ENCODE results near the gene AVP.
"Not testable (repeated sequence)": the region's sequence is repeated elsewhere in the genome, so short reads cannot be mapped to it uniquely, and the experiment has no call there.

AVP gene

DNA sequence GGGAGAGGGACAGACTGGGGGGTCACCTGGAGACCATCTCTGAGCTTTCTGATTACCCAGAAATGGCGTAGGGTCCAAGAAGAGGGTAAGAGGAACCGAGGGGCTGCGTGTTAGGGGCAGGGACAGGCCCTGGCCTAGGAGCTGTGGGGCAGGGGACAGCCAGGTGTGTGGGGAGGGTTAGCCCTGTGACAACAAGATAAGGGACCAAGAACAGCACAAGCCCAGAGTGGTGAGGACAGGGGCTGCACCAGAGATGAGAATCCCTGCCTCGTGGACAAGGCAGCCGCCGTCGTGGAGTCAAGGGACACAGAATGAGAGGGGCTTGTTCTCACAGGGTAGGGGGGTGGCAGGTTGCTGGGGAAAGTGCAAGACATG lies 449 bp upstream of the AVP start:
- no peak for DNase-seq (ENCODE audit: low read depth in 2 of 3, low spot score in 2 of 3)

GRCh38 chr20:3082955-3083952 lies 1.3 kb downstream of the AVP start:
- no peak for DNase-seq (ENCODE audit: low read depth in 2 of 3, low spot score in 2 of 3)

- no peak for DNase-seq (ENCODE audit: low read depth in 2 of 3, low spot score in 2 of 3)
Measured at GRCh38 chr20:3082306-3082951, 2.1 kb downstream of the AVP start.

DNA sequence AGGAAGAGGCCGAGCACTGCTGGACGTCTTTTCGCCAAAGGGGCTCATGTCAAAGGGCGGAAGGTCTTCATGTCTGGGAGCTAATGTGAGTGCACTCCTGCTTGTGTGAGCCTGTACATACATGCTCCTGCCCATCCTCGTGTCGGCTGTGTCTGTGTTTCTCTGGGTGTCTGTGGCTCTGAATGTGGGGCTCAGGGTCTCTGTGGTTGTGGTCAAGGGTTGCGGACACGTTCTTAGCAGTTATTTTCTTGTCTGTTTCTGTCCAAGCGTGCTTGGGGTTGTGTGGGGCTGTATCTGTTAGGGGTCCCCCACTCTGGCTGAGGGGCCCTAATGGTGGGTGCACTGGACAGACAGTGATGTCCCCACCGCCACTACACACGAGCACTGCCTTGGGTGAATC lies 2.9 kb downstream of the AVP start:
- no peak for DNase-seq (ENCODE audit: low read depth in 2 of 3, low spot score in 2 of 3)

- no peak for DNase-seq (ENCODE audit: low read depth in 2 of 3, low spot score in 2 of 3)
Measured at GRCh38 chr20:3080939-3081388, 3.6 kb downstream of the AVP start.

GRCh38 chr20:3077618-3078134 lies 6.8 kb downstream of the AVP start:
- no peak for DNase-seq (ENCODE audit: low read depth in 2 of 3, low spot score in 2 of 3)

DNA sequence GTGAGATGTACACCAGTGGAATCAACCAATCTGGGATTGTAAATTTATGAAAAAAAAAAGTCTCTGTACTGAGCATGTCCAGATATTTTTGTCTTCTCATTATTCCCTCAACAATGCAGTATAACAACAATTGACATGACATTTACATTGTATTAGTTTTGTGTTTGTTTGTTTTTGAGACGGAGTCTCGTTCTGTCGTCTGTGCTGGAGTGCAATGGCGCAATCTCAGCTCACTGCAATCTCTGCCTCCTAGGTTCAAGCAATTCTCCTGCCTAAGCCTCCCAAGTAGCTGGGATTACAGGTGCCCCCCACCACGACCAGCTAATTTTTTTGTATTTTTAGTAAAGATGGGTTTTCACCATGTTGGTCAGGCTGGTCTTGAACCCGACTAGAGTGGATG lies 9.2 kb downstream of the AVP start:
- DNase-seq (ENCODE audit: low read depth in 2 of 3, low spot score in 2 of 3), result not testable (repeated sequence)

DNA sequence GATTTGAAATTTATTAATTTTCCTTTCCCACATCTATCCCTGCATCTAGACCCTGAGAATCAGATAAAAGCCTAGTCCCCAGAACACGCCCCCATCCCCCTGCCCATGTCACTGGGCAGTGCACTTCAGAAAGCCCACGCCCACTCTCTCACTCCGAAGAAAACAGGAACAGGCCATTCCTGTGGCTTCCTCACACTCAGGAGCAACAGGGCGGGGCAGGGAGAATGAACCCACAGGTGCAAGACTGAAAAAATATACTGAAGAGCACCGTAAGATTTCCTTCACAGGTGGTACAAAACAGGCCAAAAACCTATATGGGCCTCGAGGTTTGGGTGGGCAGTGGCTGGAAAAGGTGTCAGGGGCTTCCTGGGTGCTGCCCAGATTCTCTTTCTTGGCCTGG lies 9.7 kb downstream of the AVP start:
- no peak for DNase-seq (ENCODE audit: low read depth in 2 of 3, low spot score in 2 of 3)

- not testable (repeated sequence) for DNase-seq (ENCODE audit: low read depth in 2 of 3, low spot score in 2 of 3)
Measured at GRCh38 chr20:3073251-3073643, 11.3 kb downstream of the AVP start.

- no peak for DNase-seq (ENCODE audit: low read depth in 2 of 3, low spot score in 2 of 3)
Measured at GRCh38 chr20:3072530-3073250, 11.8 kb downstream of the AVP start.

- DNase-seq (ENCODE audit: low read depth in 2 of 3, low spot score in 2 of 3), result no peak
Measured at GRCh38 chr20:3071610-3072529, 12.7 kb downstream of the AVP start, which contains the start of gene OXT. OXT (plus strand) TSS chr20:3071620; CDS start chr20:3071656, 36 bp downstream.

DNA sequence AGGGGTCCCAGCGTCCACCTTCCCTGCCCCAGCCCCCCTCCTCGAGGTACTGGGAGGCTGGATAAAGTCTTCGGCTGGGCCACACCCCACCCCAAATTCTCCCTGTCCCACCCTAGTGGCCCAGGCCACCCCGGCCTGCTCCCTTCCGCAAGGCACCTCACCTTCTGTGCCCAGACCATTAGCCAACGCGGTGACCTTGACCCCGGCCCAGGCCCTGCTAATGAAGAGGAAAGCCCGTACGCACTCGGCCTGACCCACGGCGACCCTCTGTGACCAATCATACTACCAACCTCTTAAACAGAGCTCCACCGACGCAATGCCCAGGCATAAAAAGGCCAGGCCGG lies 13.3 kb downstream of the AVP start:
- DNase-seq (ENCODE audit: low read depth in 2 of 3, low spot score in 2 of 3), result no peak

- DNase-seq (ENCODE audit: low read depth in 2 of 3, low spot score in 2 of 3), result no peak
Measured at GRCh38 chr20:3070725-3071124, 13.8 kb downstream of the AVP start.

DNA sequence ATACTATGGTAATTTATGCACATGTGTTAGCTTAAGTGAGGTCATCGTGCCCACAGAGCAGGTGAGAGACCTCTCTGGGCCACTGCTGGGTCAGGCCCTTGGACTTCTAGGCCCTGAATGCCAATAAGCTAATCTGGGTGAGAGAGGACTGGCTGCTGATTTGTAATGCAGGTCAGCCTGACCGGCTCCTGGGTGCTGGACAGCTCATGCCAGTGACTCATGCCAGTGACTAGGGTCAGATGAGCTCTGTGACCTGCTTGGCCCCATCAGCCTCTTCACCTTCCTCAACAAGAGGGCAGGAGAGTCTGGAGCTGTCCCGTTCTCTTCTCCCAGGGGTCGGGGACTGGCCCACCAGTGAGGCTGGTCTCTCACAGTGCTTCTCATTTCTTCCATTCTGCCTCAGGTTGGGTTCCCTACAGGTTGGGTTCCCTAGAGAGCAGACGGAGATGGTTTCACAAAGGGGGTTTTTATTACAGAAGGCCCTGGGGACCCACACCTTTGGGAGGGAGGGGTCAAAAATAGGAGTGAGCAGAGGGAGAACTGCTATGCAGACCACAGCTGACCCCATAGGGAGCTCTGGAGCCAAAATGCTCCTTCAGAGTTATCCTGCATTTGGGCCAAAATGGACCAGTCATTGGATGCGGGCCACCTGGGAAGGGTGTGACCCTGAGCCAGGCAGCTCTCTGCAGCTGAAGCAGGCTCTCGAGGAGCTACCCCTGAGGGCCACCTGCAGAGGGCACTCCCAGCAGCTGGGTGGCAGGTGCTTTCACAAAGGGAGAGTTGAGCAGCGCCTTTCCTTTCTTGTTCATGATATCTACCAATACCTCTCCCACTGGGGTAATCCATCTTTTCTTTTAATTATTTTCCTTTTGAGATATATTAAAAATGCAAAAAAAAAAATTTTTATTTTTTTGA lies 15.3 kb downstream of the AVP start:
- DNase-seq (ENCODE audit: low read depth in 2 of 3, low spot score in 2 of 3), result no peak

GRCh38 chr20:3068075-3068474 lies 16.4 kb downstream of the AVP start:
- no peak for DNase-seq (ENCODE audit: low read depth in 2 of 3, low spot score in 2 of 3)

GRCh38 chr20:3067139-3068014 lies 17.1 kb downstream of the AVP start:
- DNase-seq (ENCODE audit: low read depth in 2 of 3, low spot score in 2 of 3), result no peak

- not testable (repeated sequence) for DNase-seq (ENCODE audit: low read depth in 2 of 3, low spot score in 2 of 3)
Measured at GRCh38 chr20:3064119-3064518, 20.4 kb downstream of the AVP start.

DNA sequence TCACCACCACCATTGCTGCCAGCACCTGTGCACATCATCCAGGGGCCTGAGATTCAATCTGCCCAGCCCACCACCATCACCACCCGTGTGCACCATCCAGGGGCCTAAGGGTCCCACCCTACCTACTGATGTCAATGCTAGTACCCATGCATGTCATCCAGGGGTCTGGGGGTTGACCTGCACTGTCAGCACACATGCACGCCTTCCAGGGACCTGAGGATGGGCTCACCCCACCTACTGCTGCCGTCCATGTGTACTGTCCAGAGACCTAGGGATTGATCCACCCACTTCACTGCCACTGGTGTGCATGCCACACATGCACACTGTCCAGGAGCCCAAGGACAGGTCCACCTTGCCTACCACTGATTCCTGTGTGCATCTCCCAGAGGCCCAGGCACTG lies 25.0 kb downstream of the AVP start:
- DNase-seq (ENCODE audit: low read depth in 2 of 3, low spot score in 2 of 3), result no peak

Measured in activated CD8-positive, alpha-beta memory T cell treated with anti-CD3 and anti-CD28 coated beads for 48 hours (primary cell).